Ovary (tissue), 9 donors: Measurements from ENCODE around the gene RTN1. TPM values are rescaled to one million over a fixed set of nuclear protein-coding genes. Genes with fewer than 3 reads are reported as not detected.

Experiments
- DNase-seq, 5 donors: peaks; one replicate each; pipeline ENCODE4 v3.0.0-alpha.2; 2019 to 2020
- H3K27ac ChIP-seq, 2 donors: fragments of 200-600 bp; one replicate each; pipeline versions ENCODE4 v1.5.1 to v1.8.0; 2019 to 2022
- H3K27me3 ChIP-seq: fragments of 200-600 bp; one replicate; pipeline ENCODE4 v1.8.0; 2022
- H3K36me3 ChIP-seq: fragments of 200-600 bp; sonication (generic); one replicate; pipeline ENCODE4 v1.5.1; 2019
- H3K4me1 ChIP-seq: one replicate; pipeline ENCODE4 v1.8.1; 2013; ENCODE audit warnings: mild to moderate bottlenecking, moderate library complexity; ENCODE audit not compliant: insufficient read depth
- H3K4me3 ChIP-seq: fragments of 200-600 bp; sonication (generic); one replicate; pipeline ENCODE4 v1.5.1; 2017
- H3K9me3 ChIP-seq, 2 donors: fragments of 200-600 bp in 1 of 2; sonication (generic) in 1 of 2; one replicate each; pipeline versions ENCODE4 v1.5.1 to v1.8.1; 2013 to 2019; ENCODE audit warnings: mild to moderate bottlenecking in 1 of 2, moderate library complexity in 1 of 2
- EP300 ChIP-seq: sonication (generic); formaldehyde crosslinking; IDR thresholded peaks from one replicate; pipeline ENCODE4 v1.6.1; 2017; ENCODE audit warnings: antibody characterized with exemption
- POLR2A ChIP-seq: fragments of 450-650 bp; IDR thresholded peaks from one replicate; pipeline ENCODE4 v1.6.1; 2017; ENCODE audit warnings: antibody characterized with exemption, mild to moderate bottlenecking, moderate library complexity
- WGBS, 3 donors: extraction: QIAGEN DNeasy Blood & Tissue Kit in 1 of 3; methylation state at CpG; one replicate each; pipeline versions ENCODE4 v1.1.5 to v1.1.7; 2013 to 2017; 5-methylcytosine and 5-hydroxymethylcytosine counted together
- intact Hi-C, 4 donors: fragments of 100-400 bp; cut with DNase I; formaldehyde crosslinking; loops; one replicate each; pipeline versions ENCODE4 v1.11.0 to v1.15.1; 2022 to 2023
- polyA plus RNA-seq, 2 donors: library from polyadenylated mRNA; stranded (reverse); fragments of 200-250 nt in 1 of 2; fragments of 350-450 nt in 1 of 2; fragmentation: Illumina TruSeq in 1 of 2; extraction: RNeasy Lipid Tissue Mini Kit (QIAGEN cat#74804) in 1 of 2; gene quantifications; one replicate each; pipeline ENCODE4 v1.2.3, GENCODE V29; 2013 to 2014
- total RNA-seq, 7 donors: library from RNA; depleted of rRNA in 2 of 7; stranded (reverse); fragments of >200 nt in 2 of 7; fragmentation: NEBNext Ultra II Directional in 3 of 7; extraction: Animal tissue kit (Norgen Biotek cat#: 25700) in 3 of 7; gene quantifications; one replicate each; pipeline versions ENCODE4 v1.1.0 to v1.2.4, GENCODE V29; 2016 to 2023
- TF ChIP-seq, protein P1 (sequence below), 3 donors: fragments of 450-650 bp in 2 of 3; fragments of 200-600 bp in 1 of 3; IDR thresholded peaks; one replicate each; pipeline versions ENCODE4 v1.5.1 to v1.8.0; 2016 to 2022; ENCODE audit warnings: antibody characterized with exemption in 3 of 3, mild to moderate bottlenecking in 1 of 3
- donor health status: DM: no; HTN: no; CAD: no; lungs with moderate emphysema.
- donor health status: DM: no; HTN: no; CAD: no.
- donor health status: Bipolar disorder and iron deficiency.
- donor health status: DM: yes; HTN: yes; CAD: no.
- donor health status: DM: no; HTN: no; CAD: no.
- donor health status: DM: yes; HTN: yes; CAD: no.

Gene RTN1
- total and polyA plus RNA-seq, 9 donors: 0.51 to 10.2 (median 1.00) TPM

DNA sequence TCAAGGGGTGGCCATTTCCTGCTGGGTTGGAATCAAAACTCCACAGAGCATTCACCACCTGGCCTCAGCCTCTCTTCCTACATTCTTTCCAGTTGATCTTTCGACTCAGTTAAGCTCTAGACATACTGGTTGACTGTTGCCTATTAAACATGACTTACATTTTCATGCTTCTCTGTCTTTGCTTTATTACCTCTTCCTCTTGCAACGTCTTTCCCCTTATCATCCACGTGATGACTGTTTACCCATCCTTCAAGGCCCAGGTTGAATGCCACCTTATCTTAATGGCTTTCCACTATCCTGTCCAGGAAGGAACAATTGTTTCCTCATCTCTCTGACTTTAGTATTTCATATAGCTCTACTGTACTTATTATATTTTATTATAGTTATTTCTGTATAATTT lies 269.5 kb downstream of the RTN1 start:
- WGBS, 3 donors: 37 to 47% (median 45%) methylated on average over 3 of the region's 3 CpGs
- no peak for DNase-seq
- TF ChIP-seq EP300: no peak
- TF ChIP-seq, protein P1, sequence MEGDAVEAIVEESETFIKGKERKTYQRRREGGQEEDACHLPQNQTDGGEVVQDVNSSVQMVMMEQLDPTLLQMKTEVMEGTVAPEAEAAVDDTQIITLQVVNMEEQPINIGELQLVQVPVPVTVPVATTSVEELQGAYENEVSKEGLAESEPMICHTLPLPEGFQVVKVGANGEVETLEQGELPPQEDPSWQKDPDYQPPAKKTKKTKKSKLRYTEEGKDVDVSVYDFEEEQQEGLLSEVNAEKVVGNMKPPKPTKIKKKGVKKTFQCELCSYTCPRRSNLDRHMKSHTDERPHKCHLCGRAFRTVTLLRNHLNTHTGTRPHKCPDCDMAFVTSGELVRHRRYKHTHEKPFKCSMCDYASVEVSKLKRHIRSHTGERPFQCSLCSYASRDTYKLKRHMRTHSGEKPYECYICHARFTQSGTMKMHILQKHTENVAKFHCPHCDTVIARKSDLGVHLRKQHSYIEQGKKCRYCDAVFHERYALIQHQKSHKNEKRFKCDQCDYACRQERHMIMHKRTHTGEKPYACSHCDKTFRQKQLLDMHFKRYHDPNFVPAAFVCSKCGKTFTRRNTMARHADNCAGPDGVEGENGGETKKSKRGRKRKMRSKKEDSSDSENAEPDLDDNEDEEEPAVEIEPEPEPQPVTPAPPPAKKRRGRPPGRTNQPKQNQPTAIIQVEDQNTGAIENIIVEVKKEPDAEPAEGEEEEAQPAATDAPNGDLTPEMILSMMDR (IDR thresholded peaks at IDR 0.05): no peak
- TF ChIP-seq POLR2A: no peak

DNA sequence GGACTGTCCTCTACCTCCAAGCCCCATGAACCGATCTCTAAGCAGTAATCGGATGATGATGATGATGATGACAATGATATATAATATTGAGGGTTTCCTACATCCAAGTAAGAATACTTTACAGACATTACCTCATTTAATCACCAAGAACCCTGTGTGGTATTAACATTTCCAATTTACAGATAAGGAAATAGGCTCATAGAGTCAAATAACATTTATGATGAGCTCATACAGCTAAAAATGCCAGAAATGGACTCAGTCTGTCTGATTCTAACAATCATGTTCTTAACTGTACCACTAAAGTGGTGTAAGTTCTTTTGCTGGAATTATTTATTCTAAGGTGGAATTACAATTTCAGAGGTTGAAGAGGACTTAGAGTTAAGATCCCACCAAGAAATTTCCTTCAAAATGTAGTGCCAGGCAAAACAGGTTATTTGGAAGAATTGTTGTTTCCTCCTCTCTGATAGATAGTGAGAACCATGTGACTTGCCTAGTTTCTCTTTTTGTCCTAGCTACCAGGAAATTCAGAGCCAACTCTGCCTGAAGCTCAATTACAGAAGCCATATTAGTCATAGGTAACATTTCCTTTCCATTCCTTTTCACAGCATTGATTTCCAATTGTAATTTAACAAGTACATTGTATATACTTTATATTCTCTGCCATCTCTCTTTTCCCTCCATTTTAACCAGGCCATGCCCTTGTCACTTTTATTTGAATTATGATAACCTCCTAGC lies 270.2 kb downstream of the RTN1 start:
- intact Hi-C loops: no loop called here
- no peak for TF ChIP-seq EP300
- TF ChIP-seq, protein P1 (IDR thresholded peaks at IDR 0.05): no peak
- WGBS, 3 donors: 88 to 97% (median 95%) methylated on average over 2 of the region's 2 CpGs
- DNase-seq: no peak
- Histone ChIP-seq H3K27me3 (no peaks in the 10 kb centered on the region), H3K9me3 (no peaks in the 10 kb centered on the region), H3K27ac (no peak overlapping the region), H3K4me3 (no peak overlapping the region), H3K36me3 (no peaks in the 10 kb centered on the region), H3K4me1 (no peaks in the 10 kb centered on the region)

More for the DNA sequence above, 269.5 kb downstream of the RTN1 start:
- Histone ChIP-seq H3K4me1 (no peaks in the 10 kb centered on the region), H3K27ac (no peak overlapping the region), H3K27me3 (no peaks in the 10 kb centered on the region), H3K9me3 (no peaks in the 10 kb centered on the region), H3K36me3 (no peaks in the 10 kb centered on the region), H3K4me3 (no peak overlapping the region)
- intact Hi-C loops: no loop called here

DNA sequence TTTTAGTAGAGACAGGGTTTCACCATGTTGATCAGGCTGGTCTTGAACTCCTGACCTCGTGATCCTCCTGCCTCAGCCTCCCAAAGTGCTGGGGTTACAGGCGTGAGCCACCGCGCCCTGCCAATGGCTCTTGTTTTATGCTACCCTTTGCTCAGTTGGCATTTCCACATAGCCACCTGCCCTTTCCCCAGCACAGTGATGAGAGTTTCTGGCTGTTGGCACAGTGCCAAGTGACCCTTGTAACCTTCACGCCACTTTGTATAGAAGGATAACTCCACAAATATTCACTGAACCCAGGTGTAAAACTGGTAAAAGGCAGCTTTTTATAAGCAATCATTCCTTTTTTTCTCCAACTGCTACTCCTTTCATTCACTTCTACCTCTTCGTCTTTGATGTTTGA lies 275.5 kb downstream of the RTN1 start:
- TF ChIP-seq EP300 (no peak), POLR2A (no peak)
- TF ChIP-seq, protein P1 (IDR thresholded peaks at IDR 0.05): no peak
- intact Hi-C loops: no loop called here
- 78 to 87% (median 82%) methylated on average over 6 of the region's 6 CpGs for WGBS, 3 donors
- H3K4me3 ChIP-seq: no peak overlapping the region
- no peak for DNase-seq
- H3K27ac ChIP-seq: no peak overlapping the region
- no peaks in the 10 kb centered on the region for H3K4me1 ChIP-seq
- no peaks in the 10 kb centered on the region for H3K27me3 ChIP-seq
- H3K9me3 ChIP-seq: no peaks in the 10 kb centered on the region
- no peaks in the 10 kb centered on the region for H3K36me3 ChIP-seq

DNA sequence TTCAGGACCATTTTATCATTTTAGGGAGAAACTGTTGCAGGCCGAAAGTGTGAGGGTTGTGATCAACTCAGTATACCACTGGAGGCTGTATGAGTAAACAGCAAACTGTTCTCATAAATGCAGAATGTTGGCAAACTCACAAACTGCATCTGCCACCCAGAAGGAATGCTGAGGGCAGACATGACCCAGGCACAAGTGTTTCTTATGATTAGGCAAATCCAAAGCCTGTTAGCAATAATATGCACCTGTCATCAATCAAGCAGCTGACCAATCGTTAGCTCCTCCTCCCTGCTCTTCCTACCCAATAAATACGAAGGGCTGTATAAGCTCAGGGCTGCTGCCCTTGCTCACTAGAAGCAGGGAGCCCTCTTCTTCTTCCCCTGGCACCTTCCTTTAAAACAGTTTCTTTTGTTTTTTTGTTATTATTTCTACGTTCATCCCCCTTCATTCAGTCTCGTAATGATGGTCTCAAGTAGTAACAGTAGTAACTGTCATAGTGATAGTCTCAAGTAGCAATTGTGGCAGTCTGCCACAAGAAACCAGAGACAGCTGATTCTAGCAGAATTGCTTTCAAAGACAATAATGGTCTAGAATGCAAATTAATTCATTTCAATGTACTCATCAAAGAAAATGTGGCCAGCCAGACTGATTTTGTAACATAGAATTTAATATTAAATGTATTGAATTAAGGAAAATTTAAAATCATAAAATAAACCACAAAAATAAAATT lies 278.8 kb downstream of the RTN1 start:
- H3K4me3 ChIP-seq: no peak overlapping the region
- no peak for DNase-seq
- WGBS, 3 donors: 83 to 90% (median 85%) methylated on average over 5 of the region's 5 CpGs
- H3K27me3 ChIP-seq: no peaks in the 10 kb centered on the region
- no peak overlapping the region for H3K27ac ChIP-seq
- H3K36me3 ChIP-seq: no peaks in the 10 kb centered on the region
- H3K9me3 ChIP-seq: no peaks in the 10 kb centered on the region
- H3K4me1 ChIP-seq: no peaks in the 10 kb centered on the region
- TF ChIP-seq, protein P1 (IDR thresholded peaks at IDR 0.05): no peak
- TF ChIP-seq EP300 (no peak), POLR2A (no peak)
- intact Hi-C loops: no loop called here
